GM19438 (cell line): Measurements from ENCODE around the gene KDM2B.

ENCODE experiments used
- ATAC-seq: cut with Tn5 transposase; IDR thresholded peaks from one replicate; pipeline ENCODE4 v1.9.1; 2021; ENCODE audit warnings: low read depth; ENCODE audit not compliant: unreplicated experiment

Gene KDM2B

DNA sequence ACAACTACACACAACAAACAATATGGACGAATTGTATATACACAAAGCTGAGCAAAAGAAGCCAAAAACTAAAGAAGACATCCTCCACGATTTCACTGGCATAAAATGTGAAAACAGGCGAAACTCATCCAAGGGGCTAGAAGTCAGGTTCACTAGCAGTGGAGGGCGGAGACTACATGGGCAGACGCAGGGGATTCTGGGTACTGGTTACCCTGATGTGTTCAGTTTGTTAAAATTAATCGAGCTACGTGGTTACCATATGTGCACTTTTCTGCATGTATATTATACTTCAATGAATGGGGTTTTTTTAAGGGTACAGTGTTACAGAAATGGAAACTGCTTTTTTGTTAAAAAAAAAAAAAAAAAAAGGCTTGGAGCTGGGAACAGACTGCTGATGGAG, 12.3 kb downstream of the KDM2B start:
- ATAC-seq, result no peak

DNA sequence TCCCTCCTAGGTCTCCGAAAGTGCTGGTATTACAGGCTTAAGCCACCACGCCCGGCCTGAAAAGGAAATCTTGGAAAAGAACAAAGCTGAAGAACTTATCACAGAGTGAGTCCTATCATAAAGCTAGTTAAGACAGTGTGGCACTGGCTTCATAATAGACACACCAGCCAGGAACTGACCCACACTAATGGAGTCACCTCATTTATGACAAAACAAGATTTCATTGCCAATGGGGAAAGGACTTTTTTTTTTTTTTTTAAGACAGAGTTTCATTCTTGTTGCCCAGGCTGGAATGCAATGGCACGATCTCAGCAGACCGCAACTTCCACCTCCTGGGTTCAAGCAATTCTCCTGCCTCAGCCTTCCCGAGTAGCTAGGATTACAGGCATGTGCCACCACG, 15.7 kb downstream of the KDM2B start:
- no peak for ATAC-seq

DNA sequence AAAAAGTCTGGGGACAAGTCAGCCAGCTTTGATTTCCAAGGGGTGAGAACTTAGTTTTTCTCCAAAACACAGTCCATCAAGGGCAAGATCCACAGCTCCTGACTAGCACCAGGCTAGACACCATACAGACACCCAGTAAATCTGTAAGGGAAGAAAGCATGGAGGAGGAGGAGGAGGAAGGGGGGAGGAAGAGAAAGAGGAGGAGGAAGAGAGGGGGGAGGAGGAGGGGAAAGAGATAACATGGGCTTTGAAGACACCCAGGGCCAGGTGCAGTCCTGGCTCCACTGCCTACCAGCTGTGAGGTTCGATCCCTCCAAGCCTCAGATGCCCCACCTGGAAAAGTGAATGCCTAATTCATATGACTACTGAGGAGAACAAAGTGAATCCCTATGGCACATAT, 18.3 kb downstream of the KDM2B start:
- ATAC-seq, result no peak

DNA sequence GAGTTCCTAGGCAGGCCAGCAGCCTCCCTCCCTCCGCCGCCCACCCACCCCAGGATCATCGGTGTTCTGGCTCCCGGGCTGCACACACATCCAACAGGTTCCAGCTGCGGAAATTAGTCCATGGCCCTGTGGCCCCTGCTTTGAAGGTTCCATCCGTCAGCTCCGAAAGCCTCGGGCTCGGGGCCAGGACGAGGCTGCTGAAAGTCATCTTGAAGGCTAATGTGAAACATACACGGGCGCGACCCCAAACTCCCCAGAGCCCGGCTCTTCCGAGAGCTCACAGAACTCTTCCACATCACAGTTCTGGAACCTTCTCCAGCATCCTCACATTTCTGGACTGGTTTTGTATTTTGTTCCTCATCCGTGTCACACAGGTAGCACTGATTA, 19.8 kb downstream of the KDM2B start:
- no peak for ATAC-seq

DNA sequence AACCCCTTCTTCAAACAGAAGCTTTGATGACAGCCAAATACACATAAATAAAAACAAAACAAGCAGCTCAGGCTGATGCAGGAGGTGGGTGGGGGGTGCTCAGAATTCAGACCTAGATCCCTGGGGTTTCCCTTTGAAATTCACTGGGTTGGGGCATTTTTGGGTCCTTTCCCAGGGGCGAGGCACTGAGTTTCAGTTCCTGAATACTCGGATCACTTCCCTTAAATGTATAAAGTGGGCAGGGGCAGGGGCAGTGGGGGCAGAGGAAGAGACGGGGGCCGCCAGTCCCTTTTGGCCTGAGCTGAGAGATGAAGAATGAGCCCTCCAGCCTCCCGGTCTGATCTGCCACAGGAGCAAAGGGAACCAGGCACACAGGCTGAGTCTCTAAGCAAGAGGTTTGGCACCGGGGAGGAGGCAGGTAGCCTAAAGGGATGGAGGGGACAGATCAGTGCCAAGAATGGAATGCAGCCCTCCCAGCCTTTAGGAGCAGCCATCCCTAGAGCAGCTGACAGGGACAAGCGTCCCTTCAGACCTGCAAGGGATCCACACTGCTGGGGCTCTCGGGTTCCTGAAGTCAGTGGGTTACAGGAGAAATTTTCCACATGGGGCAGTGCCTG, 20.3 kb downstream of the KDM2B start:
- ATAC-seq, result no peak

DNA sequence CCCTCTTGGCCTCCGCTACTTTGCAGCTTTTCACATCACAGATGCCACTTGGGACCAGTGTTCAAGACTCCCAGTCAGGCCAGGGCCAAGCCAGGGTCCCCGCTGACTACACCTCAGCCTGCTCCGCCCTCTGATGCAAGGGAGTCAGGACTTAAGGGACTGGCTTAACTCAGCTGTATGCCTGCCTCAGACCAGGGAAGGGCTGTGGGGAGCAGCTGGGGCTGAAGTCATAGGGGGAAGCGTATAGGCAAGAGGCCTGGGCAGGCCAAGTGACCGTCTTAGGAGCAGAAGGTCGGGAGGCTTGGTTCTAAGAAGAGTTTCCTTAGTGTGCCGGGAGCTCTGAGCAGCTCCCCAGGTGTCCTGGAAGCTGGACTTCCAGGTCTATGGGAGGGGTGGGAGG, 21.9 kb downstream of the KDM2B start:
- no peak for ATAC-seq

DNA sequence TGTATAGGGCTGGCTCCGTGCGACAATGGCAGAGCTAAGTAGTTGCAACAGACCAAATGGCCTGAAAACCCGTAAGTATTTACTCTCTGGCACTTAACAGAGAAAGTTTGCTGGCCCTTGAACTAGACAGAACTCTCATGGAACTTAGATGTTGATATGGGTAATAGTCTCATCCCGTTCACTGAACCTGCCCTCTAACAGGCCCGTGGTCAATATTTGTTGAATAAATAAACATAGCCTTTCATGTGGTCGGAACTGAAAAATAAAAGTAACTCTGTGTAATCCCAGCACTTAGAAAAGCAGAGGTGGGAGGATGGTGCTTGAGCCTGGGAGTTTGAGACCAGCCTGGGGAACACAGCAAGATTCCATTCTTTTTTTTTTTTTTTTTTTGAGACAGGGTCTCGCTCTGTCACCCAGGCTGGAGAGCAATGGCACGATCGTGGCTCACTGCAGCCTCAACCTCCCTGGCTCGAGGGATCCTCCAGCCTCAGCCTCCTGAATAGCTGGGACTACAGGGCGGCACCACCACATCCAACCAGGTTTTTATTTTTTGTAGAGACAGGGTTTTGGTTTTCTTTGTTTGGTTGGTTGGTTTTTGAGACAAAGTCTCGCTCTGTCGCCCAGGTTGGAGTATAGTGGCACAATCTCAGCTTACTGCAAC, 29.7 kb downstream of the KDM2B start:
- no peak for ATAC-seq

DNA sequence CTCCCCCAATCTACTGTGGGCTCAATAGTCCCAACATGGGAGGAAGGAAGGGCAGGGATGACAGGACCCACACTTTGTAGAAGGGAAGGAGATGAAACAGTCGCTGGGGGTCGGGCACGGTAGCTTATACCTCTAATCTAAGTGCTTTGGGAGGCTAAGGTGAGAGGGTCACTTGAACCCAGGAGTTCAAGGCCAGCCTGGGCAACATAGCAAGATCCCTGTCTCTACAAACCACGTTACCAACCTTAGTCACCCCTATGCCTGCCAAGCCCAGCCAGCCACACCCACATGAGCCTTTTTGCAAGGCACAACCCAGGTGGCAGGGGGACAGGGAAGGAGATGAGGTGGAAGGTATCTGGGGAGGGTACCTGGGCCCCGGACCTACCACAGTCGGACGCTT, 31.7 kb downstream of the KDM2B start:
- ATAC-seq, result no peak

DNA sequence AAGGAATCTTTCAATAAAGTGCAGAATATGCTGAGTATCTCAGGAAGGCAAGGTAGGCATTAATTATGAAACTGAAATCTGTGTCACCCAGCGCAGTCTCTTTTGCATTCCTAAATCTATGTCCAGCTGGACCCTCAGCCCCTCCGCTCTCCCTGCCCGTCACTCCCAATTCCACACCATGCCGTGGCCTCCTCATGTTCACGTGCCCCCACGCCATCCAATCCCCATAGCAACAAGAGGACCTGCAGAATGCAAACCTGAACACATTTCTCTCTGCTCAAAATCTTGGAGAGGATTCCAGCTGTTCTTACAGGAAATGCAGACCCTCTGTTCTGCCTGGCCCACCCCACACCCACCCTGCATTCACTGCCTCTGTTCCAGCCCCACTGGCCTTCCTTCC, 35.3 kb downstream of the KDM2B start:
- no peak for ATAC-seq

DNA sequence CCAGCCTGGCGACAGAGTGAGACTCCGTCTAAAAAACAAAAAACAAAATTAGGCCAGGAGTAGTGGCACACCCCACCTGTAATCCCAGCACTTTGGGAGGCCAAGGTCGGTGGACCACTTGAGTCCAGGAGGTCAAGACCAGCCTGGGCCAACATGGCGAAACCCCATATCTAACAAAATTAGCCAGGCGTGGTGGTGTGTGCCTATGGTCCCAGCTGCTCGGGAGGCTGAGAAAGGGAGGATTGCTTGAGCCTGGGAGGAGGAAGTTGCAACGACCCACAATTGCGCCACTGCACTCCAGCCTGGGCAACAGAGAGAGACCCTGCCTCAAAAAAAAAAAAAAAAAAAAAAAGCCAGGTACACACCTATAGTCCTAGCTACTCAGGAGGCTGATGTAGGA, 37.0 kb downstream of the KDM2B start:
- no peak for ATAC-seq

DNA sequence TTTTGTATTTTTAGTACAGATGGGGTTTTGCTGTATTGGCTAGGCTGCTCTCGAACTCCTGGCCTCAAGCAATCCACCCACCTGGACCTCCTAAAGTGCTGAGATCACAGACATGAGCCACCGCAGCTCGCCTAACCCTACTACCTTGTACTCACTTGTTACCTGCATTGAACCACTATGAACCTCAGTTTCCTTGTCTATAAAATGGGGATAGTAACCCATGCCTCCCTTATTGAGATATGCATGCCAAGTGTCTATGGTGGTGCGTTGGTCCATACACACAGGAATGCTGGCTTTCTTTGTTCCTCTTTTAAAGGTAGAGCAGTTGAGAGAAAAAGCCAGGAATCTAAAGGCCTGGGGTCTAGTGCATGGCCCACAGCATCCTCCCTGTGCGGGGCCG, 40.9 kb downstream of the KDM2B start:
- ATAC-seq, result no peak

DNA sequence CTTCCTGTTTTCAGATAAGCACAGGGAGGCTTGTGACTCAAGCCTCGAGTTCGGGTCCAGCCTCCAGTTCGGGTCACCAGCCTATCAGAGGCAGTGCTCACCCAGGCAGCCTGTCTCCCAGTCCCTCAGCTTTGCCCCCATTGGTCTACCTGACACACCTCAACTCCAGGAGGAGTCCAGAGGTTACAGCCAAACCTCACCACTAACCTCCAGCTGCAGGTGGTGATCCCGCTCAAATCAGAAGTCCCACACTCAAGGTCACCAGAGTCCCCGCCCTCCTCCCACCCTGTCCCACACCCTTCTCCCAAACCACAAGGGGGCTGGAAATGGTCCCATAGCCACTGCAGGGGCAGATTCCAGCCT, 42.1 kb downstream of the KDM2B start:
- ATAC-seq, result no peak

DNA sequence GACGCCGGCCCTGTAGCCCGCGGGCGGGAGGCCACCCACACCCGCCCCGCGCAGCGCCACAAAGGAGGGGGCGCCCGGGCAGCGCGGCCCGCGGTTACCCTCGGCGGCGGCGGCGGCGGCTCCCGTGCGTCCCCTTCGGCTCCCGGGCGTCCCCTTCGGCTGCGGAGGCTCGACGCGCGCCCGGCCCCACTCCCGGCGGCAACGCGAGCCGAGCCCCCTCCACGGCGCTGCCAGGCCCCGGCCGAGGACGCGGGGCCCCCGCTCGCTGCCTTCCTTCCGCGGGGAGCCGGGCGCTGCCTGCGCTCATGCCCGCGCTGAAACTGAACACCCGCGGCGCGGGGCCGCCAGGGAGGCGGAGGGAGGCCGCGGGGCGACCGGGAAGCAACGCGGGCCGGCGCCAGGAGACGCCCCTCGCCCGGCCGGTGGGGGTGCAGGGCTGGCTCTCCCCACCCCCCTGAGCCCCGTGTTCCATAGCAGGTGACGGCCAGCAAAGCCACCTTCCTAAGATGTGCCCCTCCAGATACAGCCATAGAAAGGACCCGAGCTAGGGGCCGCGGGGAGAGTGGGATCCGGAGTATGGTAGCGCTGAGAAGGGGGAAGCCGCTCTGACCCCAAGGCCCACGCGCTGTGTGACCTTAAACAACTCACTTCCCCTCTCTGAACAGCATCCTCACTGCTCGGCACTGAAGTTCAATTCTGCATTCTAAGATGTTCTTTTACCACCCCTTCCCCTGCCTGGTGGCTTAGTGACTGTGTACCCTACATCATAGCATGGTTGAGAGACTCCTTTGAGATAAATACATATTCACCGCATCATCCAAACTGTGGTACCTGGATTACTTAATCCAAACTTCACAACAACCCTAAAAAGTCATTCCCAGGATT, 42.8 kb downstream of the KDM2B start:
- ATAC-seq, result peak; percentile 4

DNA sequence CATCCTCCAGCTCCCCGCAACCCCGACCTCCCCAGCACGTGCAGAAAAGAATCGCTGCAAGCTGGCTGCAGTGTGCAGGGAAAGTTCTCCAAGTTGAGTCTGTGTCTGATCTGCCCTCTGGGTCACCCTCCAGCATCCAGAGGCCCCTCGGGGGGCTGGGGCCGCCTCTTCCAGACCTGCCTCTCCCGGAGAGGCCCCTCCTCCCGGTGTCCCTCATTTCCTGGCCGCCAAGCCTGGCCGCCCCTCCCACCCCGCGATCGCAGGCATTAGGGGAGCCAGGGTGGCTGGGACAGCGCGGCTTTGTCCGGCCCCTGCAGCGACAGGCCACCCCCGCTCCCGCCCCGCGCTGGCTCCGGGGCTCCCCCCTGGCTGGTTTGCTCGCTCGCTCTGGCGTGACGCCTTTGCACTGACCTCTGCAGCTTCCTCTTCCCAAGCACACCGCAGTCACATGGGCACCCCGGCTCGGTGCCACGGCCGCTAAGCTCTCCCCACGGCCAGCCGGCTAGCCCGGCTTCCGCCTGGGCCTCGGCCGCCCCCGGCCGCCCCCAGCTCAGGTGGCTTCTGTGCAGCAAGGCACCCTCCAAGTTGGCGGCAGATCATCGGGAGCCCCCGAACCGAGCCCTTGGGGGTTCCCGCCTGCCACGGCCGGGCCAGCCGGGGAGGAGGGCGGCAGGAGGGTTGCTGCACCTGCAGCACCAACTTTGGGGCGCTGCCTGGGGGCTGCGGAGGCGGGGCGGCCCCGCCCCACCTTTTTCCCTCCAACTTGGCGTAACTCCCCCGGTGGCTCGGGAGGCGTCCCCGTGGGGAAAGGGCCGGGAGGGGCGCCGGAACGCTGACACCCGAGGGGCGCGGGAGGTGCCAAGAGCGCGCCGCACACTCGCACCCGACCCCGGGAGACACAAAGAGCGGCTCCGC, 43.7 kb downstream of the KDM2B start:
- peak; percentile 66 for ATAC-seq

DNA sequence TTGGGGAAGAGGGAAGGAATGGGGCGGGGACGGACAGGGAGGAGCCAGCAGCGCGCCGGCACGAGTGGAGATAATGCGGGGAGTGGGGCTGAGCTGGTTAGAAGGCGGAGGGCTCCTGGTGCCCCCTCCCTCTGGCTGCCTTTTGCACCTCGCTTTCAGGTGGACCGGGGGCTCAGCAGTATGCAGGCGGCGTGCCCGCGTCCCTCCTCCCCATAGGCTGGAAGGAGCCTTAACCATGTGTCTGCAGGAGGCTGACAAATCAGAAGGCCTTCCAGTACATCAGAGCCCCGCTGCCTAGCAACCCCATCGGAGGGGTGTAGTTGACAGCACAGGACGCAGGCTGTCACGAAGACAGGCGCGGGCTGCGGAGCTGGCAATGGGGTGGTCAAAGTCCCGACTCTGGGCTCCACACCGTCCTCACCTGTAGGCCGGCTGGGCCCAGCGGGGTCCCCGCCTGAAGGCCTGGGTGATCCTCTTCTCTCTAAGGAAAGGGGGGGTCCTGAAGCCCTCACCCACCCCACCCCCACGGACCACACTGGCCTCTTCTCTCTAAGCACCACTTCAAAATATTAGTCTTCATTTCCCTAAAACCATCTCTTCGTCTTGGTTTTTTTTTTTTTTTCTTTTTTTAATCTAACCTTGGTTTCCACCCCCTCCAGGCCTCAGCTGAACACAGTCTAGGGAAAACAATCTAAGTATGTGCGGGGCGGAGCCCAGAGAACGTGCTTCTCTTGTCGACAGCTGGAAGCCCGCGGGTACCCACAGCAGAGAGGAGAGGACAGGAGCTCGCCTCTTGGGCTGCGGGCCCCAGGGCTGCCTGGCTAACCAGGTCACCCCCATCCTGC, 44.5 kb downstream of the KDM2B start:
- ATAC-seq, result peak; percentile 57

DNA sequence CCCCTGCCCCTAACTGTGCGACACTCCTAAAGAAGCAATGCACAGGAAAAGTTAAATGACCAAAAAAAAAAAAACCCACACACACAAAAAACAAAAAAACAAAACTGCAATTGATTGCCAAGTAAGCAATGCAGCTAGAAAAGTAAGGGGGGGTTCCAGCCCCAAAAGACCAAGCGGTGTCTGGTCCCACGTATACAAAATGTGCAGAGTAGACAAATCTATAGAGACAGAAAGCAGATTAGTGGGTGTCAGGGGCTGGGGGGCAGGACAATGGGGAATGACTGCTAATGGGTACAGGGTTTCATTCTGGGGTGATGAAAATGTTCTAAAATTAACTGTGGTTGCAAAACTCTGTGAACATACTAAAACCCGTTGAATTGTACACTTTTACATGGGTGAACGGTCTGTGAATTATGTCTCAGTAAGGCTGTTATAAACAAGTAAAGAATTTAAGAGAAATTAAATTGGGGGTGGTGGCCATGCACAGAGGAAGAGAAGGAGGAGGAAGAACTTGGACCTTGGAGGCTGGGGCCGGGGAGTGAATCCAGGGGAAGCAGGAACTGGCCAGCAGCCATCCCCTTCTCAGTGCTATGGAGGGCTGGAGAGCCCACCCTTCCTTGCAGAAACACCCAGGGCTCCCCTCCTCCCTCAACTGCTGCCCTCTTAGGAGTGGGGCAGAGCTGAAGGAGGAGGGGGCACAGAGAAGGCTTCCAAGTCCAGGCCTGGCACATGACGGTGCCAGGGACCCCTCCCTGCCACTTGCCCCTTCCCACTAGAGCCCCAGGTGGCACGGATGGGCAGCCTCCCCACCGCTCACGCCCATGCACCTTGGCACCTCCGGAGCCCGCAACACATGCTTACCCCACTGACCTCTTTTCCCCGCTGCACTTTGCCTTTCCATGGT, 45.4 kb downstream of the KDM2B start:
- ATAC-seq, result no peak

DNA sequence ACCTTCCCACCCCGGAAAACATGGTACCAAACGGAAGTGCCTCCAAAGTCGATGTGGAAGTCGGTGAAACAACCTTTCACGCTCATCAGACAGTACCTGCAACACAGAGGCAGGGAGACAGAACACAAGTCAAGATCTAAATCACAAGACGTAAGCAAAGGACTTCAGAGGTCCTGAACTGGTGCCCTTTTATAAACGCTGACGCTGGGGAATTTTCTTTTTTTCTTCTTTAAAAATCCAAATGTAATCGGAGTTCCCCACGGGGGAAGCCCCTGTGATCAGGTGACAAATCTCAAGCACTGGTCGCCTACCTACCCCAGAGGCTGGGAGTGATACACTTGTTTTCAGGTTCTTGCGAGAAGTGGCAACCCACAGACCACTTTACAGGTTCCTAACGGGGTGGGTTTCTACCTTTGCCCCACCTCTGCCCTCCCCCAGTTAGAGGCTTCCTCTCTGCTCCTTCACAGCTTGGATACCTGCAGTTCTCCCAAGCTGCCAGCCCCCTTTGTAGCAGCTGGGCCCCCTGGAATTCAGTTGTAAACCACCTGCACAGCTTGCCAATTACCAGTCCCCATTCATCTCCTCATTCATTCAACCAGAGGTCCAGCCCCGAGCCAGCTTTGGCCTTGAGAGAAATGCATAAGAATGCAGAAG, 46.2 kb downstream of the KDM2B start:
- no peak for ATAC-seq

DNA sequence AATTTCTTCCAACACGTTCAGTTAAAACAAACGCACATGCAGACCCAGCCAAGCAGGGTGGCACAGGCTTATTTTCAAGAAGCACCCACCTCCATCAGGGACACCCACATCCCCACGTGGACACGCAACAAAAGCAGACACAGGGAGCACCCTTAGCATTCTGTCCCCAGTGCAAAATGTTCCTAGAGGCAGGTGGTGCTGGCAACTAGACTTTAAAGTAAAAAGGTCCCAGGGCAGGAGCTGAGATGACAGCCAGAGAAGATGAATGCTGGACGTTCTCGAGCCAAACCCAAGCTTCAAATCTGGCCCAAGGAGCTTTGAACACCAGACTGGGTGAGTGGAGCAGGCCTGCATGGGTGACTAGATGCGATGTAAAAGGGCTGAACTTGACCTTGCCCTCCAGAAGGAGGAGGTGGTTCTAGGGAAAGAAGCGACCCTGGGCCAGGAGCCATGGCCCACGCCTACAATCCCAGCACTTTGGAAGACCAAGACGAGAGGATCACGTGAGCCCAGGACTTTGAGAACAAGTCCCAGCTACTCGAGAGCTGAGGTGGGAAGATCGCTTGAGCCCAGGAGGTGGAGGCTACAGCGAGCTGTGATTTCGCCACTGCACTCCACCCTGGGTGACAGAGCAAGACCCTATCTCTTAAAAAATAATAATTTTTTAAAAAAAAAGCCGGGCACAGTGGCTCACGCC, 47.3 kb downstream of the KDM2B start:
- ATAC-seq, result no peak
